Adrenal gland (tissue), 5 donors: ENCODE measurements around the gene OR5H15.

Source experiments
- POLR2A ChIP-seq, 2 donors: fragments of 450-650 bp; IDR thresholded peaks; one replicate each; pipeline ENCODE4 v1.6.1; 2017; ENCODE audit warnings: antibody characterized with exemption in 2 of 2, mild to moderate bottlenecking in 2 of 2, moderate library complexity in 1 of 2
- TF ChIP-seq, protein P1 (sequence below), 6 experiments: fragments of 450-650 bp in 4 of 6; fragments of 200-600 bp in 2 of 6; sonication (generic) in 1 of 6; IDR thresholded peaks; 1 replicate in 5 of 6; 2 replicates in 1 of 6; pipeline versions ENCODE4 v1.5.1 to v1.8.0; 2016 to 2021; ENCODE audit warnings: antibody characterized with exemption in 6 of 6, mild to moderate bottlenecking in 2 of 6, moderate library complexity in 1 of 6
- donor health status: DM: no; HTN: no; CAD: no.

DNA sequence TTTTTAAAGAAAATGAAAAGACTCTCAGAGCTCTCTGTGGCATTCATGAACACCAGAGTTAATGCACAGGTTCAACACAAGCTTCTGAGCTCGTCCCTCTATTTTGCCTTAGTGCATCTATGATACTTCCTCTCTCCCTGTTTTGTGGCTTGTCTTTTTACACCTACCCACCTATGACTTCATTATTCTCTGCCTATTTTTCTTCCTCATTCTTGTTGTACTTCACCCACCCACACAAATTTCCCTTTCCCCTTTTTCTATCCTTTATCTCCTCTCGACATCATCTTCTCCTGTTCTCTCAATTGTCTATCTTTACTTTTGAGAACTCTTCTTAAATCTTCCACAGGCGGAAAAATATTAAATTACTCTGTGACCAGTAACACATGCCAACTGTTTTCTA, 48.6 kb downstream of the OR5H15 start:
- TF ChIP-seq, protein P1, sequence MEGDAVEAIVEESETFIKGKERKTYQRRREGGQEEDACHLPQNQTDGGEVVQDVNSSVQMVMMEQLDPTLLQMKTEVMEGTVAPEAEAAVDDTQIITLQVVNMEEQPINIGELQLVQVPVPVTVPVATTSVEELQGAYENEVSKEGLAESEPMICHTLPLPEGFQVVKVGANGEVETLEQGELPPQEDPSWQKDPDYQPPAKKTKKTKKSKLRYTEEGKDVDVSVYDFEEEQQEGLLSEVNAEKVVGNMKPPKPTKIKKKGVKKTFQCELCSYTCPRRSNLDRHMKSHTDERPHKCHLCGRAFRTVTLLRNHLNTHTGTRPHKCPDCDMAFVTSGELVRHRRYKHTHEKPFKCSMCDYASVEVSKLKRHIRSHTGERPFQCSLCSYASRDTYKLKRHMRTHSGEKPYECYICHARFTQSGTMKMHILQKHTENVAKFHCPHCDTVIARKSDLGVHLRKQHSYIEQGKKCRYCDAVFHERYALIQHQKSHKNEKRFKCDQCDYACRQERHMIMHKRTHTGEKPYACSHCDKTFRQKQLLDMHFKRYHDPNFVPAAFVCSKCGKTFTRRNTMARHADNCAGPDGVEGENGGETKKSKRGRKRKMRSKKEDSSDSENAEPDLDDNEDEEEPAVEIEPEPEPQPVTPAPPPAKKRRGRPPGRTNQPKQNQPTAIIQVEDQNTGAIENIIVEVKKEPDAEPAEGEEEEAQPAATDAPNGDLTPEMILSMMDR (IDR thresholded peaks at IDR 0.05): no peak
- TF ChIP-seq POLR2A (IDR thresholded peaks at IDR 0.05): no peak
